Measurements from ENCODE around the gene CFHR1. TPM values are rescaled to one million over a fixed set of nuclear protein-coding genes. Genes with fewer than 3 reads are reported as not detected.

The CFHR1 gene
- total RNA-seq, 2 donors from 2014 or later = not detected

DNA sequence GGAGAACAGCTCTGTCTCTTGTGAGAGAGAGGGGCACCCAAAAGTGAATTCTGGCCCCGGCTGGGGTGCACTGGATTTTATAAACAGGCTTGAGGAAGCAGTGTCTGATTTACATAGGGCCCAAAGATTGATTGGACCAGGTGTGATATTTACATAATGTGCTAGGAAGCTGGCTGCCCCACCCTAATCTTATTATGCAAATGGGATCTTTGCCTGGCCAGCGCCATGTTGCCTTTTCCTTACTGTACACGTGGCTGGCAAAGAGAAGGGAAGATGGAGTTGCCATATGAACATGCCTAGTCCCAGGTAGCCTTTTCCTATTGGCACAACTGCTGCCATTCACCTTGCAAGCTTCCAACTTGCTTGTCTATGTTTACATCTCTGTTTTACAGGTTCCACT, 39.3 kb downstream of the CFHR1 start:
- no peak for DNase-seq (ENCODE audit: low spot score in 2 of 2)
- no peaks in the 10 kb centered on the region for H3K36me3 Mint-ChIP-seq
- no peak overlapping the region for H3K27ac Mint-ChIP-seq
- ATAC-seq = no peak
- H3K9me3 Mint-ChIP-seq = peaks cover 7 to 14% of the 10 kb centered on the region in 2 donors

DNA sequence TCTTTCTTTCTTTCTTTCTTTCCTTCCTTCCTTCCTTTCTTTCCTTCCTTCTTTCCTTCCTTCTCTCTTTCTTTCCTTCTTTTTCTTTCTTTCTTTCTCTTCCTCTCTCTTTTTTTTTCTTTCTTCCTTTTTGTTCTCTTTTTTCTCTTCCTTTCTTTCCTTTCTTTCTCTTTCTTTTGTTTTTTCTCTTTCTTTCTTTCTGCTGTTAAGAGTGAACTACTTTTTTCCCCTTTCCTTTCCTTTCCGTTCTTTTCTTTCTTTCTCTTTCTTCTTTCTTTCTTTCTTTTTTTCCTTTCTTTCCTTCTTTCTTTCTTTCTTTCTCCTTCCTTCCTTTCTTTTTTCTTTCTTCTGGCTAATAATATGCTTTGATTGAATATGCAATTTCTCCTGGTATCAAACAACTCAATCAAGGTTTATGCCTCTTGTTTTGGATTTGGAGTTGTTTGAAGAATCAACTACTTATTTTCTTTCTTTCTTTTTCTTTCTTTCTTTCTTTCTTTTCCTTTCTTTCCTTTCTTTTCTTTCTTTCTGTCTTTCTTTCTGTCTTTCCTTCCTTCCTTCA, 40.9 kb downstream of the CFHR1 start:
- no peak for ATAC-seq
- H3K36me3 Mint-ChIP-seq = no peaks in the 10 kb centered on the region

DNA sequence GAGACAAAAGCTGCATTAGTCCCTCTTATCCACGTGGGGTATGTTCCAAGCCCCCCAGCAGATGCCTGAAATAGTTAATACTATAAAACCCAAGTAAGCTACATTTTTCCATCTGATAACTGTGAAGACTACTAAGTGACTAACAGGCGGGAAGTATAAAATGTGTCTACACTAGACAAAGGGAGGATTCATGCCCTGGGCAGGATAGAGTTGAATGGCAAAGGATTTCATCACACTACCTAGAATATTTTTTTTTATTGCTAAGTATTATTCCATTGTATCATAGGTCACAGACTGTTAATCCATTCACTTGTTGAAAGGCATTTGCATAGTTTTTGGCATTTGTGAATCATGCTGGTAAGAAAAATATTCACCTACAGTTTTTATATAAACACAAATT, 41.9 kb downstream of the CFHR1 start:
- Mint-ChIP-seq H3K27ac (no peak overlapping the region), H3K36me3 (no peaks in the 10 kb centered on the region), H3K9me3 (peaks cover 11 to 17% of the 10 kb centered on the region in 2 donors)
- ATAC-seq (no peak), DNase-seq (ENCODE audit: low spot score in 2 of 2) (no peak)

More for the DNA sequence above, 40.9 kb downstream of the CFHR1 start:
- no peak for DNase-seq (ENCODE audit: low spot score in 2 of 2)
- Mint-ChIP-seq H3K9me3 (peaks cover 11 to 17% of the 10 kb centered on the region in 2 donors), H3K27ac (no peak overlapping the region)

DNA sequence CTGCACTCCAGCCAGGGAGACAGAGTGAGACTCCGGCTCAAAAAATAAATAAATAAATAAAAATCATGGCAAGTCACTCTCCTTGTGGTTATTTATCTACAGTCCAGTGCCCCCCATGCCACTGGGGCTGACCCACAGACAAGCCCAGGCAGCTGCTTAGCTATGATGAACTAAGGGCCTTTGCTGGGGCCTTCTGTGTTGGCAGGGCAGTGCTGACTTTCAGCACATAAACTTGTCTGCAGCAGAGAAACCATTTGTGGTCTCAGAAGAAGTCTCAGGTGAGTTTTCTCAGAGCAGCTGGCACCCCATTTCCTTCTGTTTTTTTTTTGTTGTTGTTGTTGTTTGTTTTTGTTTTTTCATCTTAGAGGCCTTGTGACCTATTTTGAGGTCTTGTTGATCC, 47.4 kb downstream of the CFHR1 start:
- H3K27ac Mint-ChIP-seq = no peak overlapping the region
- DNase-seq (ENCODE audit: low spot score in 2 of 2) = no peak

DNA sequence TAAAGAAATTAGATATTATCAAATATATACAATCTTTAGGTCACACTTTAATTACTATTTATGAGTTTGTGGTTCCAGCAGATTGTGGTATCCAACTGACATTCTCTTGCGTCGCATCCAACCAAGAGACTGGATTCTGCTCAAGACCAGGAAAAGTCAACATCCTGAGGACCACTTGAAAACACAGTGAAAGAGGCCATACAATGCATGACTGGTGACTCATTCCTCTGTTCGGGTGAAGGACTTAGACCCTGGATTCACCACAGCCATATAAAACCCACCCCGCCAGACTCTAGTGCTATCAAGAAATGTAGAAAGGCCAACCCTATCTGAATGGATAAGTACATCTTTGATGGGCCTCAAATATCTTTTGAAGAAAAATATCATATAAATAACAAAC, 53.9 kb downstream of the CFHR1 start:
- H3K9me3 Mint-ChIP-seq = peaks cover 0 to 4% of the 10 kb centered on the region in 2 donors

More for the DNA sequence above, 47.4 kb downstream of the CFHR1 start:
- H3K36me3 Mint-ChIP-seq = no peaks in the 10 kb centered on the region
- ATAC-seq = no peak
- peaks cover 6 to 8% of the 10 kb centered on the region in 2 donors for H3K9me3 Mint-ChIP-seq

DNA sequence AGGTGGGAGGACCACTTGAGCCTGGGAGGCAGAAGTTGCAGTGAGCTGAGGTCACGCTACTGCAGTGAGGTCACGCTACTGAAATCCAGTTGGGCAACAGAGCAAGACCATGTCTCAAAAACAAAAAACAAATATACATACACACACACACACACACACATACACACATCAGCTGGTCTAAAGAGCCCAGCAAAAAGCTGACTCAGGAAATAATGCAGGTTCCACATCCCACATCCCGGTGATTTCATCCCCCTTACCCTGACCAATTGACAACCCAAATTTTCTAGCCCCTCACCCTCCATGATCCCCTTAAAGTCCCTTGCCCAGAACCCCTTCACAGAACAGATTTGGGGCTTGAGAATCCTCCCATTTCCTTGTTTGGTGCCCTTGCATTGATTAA, 56.4 kb downstream of the CFHR1 start:
- no peak overlapping the region for H3K27ac Mint-ChIP-seq
- H3K9me3 Mint-ChIP-seq = peaks cover under 1 to 4% of the 10 kb centered on the region in 2 donors
- DNase-seq (ENCODE audit: low spot score in 2 of 2) = no peak
- no peak for ATAC-seq
- no peaks in the 10 kb centered on the region for H3K36me3 Mint-ChIP-seq

More for the DNA sequence above, 53.9 kb downstream of the CFHR1 start:
- Mint-ChIP-seq H3K36me3 (no peaks in the 10 kb centered on the region), H3K27ac (no peak overlapping the region)
- DNase-seq (ENCODE audit: low spot score in 2 of 2) (no peak), ATAC-seq (no peak)

DNA sequence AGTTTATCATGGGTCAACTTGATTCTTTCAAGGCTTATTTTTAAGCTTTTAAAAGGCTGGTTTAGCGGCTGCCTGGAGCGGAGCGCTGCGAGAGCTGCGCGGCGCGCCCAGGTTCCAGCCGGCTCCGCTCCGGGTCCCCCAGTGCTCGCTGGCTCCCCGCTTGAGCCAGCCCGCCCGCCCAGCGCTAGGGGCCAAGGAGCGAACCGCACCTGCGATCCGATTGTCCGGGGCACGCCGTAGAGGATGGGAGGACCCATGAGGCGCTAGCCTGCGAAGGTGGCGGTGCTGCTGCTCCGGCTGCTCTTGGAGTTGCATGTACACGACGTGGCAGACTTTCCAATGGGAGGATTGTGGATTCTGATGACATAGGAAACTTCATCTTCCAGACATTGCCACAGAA, 58.4 kb downstream of the CFHR1 start:
- DNase-seq (ENCODE audit: low spot score in 2 of 2) (no peak), ATAC-seq (no peak)
- Mint-ChIP-seq H3K36me3 (no peaks in the 10 kb centered on the region), H3K27ac (no peak overlapping the region), H3K9me3 (peaks cover 4 to 9% of the 10 kb centered on the region in 2 donors)

Other genes with a start within 250 kb of the CFHR1 start
- not detected for gene KCNT2, start 211.3 kb upstream of the CFHR1 start, total RNA-seq
- gene CFH, start 167.7 kb upstream of the CFHR1 start, total RNA-seq = under 1 TPM in 1 of 2 donors, not detected in 1; 0.34 TPM
- gene CFHR3, start 44.9 kb upstream of the CFHR1 start, total RNA-seq = not detected
- not detected for gene CFHR4, start 68.3 kb downstream of the CFHR1 start, total RNA-seq
- gene CFHR2, start 124.0 kb downstream of the CFHR1 start, total RNA-seq = not detected
- gene CFHR5, start 157.8 kb downstream of the CFHR1 start, total RNA-seq = not detected
- gene F13B, start 247.5 kb downstream of the CFHR1 start, total RNA-seq = not detected